GM23338 (cell line): ENCODE data around the gene TMTC2. TPM values are rescaled to one million over a fixed set of nuclear protein-coding genes. Genes with fewer than 3 reads are reported as not detected.
"Not testable (repeated sequence)": the region's sequence is repeated elsewhere in the genome, so short reads cannot be mapped to it uniquely, and the experiment has no call there.

Experiments
- ATAC-seq: fragments of 200-7000 bp; cut with Tn5 transposase; 3 replicates; pipeline ENCODE4 v1.9.1; 2020
- DNase-seq: peaks from one replicate; pipeline ENCODE4 v3.0.0-alpha.2; 2015; ENCODE audit warnings: low spot score
- H2AFZ ChIP-seq: fragments of 200-600 bp; sonication (generic); 2 replicates; pipeline ENCODE4 v1.8.0; 2016; ENCODE audit warnings: antibody characterized with exemption, mild to moderate bottlenecking, moderate library complexity
- H3F3A ChIP-seq: fragments of 200-600 bp; sonication (generic); replicated peaks from 2 replicates; pipeline ENCODE4 v1.8.0; 2017; ENCODE audit warnings: antibody characterized with exemption, mixed run types, low read depth
- H3K27ac ChIP-seq: fragments of 200-600 bp; sonication (generic); 2 replicates; pipeline ENCODE4 v1.6.1; 2016; ENCODE audit warnings: low read depth
- H3K27me3 ChIP-seq: fragments of 200-600 bp; sonication (generic); 2 replicates; pipeline ENCODE4 v1.8.0; 2016; ENCODE audit warnings: mild to moderate bottlenecking, mixed run types, moderate library complexity; ENCODE audit not compliant: insufficient read depth
- H3K36me3 ChIP-seq: fragments of 200-600 bp; sonication (generic); 2 replicates; pipeline ENCODE4 v1.8.0; 2016; ENCODE audit warnings: mild to moderate bottlenecking; ENCODE audit not compliant: insufficient read depth
- H3K4me1 ChIP-seq: fragments of 200-600 bp; sonication (generic); 2 replicates; pipeline ENCODE4 v1.8.0; 2016; ENCODE audit warnings: mild to moderate bottlenecking, moderate library complexity; ENCODE audit not compliant: insufficient read depth
- H3K4me2 ChIP-seq: fragments of 200-600 bp; sonication (generic); 2 replicates; pipeline ENCODE4 v1.7.1; 2017; ENCODE audit warnings: mixed run types
- H3K4me3 ChIP-seq: fragments of 200-600 bp; sonication (generic); 2 replicates; pipeline ENCODE4 v1.6.1; 2016; ENCODE audit warnings: mixed run types
- H3K79me2 ChIP-seq: fragments of 200-600 bp; sonication (generic); replicated peaks from 2 replicates; pipeline ENCODE4 v1.8.0; 2017; ENCODE audit warnings: mild to moderate bottlenecking; ENCODE audit not compliant: insufficient read depth
- H3K9me2 ChIP-seq: fragments of 200-600 bp; sonication (generic); 2 replicates; pipeline ENCODE4 v1.8.0; 2017; ENCODE audit not compliant: insufficient read depth
- H4K20me1 ChIP-seq: fragments of 200-600 bp; sonication (generic); replicated peaks from 2 replicates; pipeline ENCODE4 v1.8.0; 2017; ENCODE audit warnings: mild to moderate bottlenecking; ENCODE audit not compliant: insufficient read depth
- H3K27ac Mint-ChIP-seq: 2 replicates; pipeline ENCODE4 v1.8.0; 2020; ENCODE audit warnings: inconsistent platforms, mild to moderate bottlenecking, moderate library complexity, mixed read lengths
- H3K27me3 Mint-ChIP-seq: 3 replicates; pipeline ENCODE4 v1.8.0; 2022; ENCODE audit warnings: low read depth, mild to moderate bottlenecking, moderate library complexity, mixed read lengths, inconsistent platforms; ENCODE audit not compliant: insufficient read depth, poor library complexity
- H3K36me3 Mint-ChIP-seq: 3 replicates; pipeline ENCODE4 v1.8.0; 2021; ENCODE audit warnings: low read depth, mild to moderate bottlenecking, inconsistent platforms, moderate library complexity, mixed read lengths
- H3K4me1 Mint-ChIP-seq: 3 replicates; pipeline ENCODE4 v1.8.0; 2020; ENCODE audit warnings: mild to moderate bottlenecking, inconsistent platforms, mixed read lengths
- H3K4me3 Mint-ChIP-seq: 3 replicates; pipeline ENCODE4 v1.8.0; 2021; ENCODE audit warnings: moderate library complexity, mild to moderate bottlenecking, inconsistent platforms, mixed read lengths
- H3K9me3 Mint-ChIP-seq: 3 replicates; pipeline ENCODE4 v1.8.0; 2020; ENCODE audit warnings: moderate library complexity, mild to moderate bottlenecking, inconsistent platforms, mixed read lengths
- CREB1 ChIP-seq: fragments of 250-450 bp; sonication (Bioruptor Pico); IDR thresholded peaks from 2 replicates; pipeline ENCODE4 v1.5.0; 2020; ENCODE audit warnings: low read depth, mild to moderate bottlenecking, moderate library complexity
- EZH2 ChIP-seq: fragments of 200-600 bp; sonication (generic); IDR thresholded peaks from one replicate; pipeline ENCODE4 v1.8.0; 2017; ENCODE audit warnings: antibody characterized with exemption, mild to moderate bottlenecking, low read depth; ENCODE audit not compliant: unreplicated experiment
- EZH2phosphoT487 ChIP-seq: fragments of 200-600 bp; sonication (generic); IDR thresholded peaks from one replicate; pipeline ENCODE4 v1.8.1; 2018; ENCODE audit warnings: antibody characterized with exemption; ENCODE audit not compliant: unreplicated experiment
- JUNB ChIP-seq: IDR thresholded peaks from one replicate; pipeline ENCODE4 v1.6.1; 2016; ENCODE audit warnings: antibody characterized with exemption; ENCODE audit not compliant: unreplicated experiment
- POLR2AphosphoS5 ChIP-seq: IDR thresholded peaks from 2 replicates; pipeline ENCODE4 v1.6.1; 2016; ENCODE audit warnings: antibody characterized with exemption, low read depth
- STAT1 ChIP-seq: IDR thresholded peaks from one replicate; pipeline ENCODE4 v1.6.1; 2016; ENCODE audit warnings: antibody characterized with exemption; ENCODE audit not compliant: unreplicated experiment
- ZNF114 ChIP-seq: fragments of 250-450 bp; sonication (Bioruptor Pico); IDR thresholded peaks from 2 replicates; pipeline ENCODE4 v1.5.0; 2020; ENCODE audit warnings: mild to moderate bottlenecking, moderate library complexity
- polyA plus RNA-seq: library from polyadenylated mRNA; unstranded; fragments of >200 nt; fragmentation: Nextera tagmentation; extraction: Ambion mirVana; gene quantifications from 2 replicates; pipeline ENCODE4 v1.2.1, GENCODE V29; 2016
- total RNA-seq: library from RNA; depleted of rRNA; stranded (reverse); fragments of >200 nt; shearing (Covaris generic); gene quantifications from 2 replicates; pipeline ENCODE4 v1.2.3, GENCODE V29; 2014
- TF ChIP-seq, protein P1 (sequence below): fragments of 250-450 bp; sonication (Bioruptor Pico); IDR thresholded peaks from 2 replicates; pipeline ENCODE4 v1.5.0; 2020; ENCODE audit warnings: mild to moderate bottlenecking, moderate library complexity
- TF ChIP-seq, protein P2 (sequence below), 2 experiments: fragments of 200-600 bp in 1 of 2; sonication (generic) in 1 of 2; conservative IDR thresholded peaks; 2 replicates each; pipeline versions ENCODE4 v1.5.1 to v1.6.1; 2016 to 2017; ENCODE audit warnings: antibody characterized with exemption in 2 of 2, low read depth in 2 of 2, mild to moderate bottlenecking in 2 of 2, moderate library complexity in 1 of 2
- TF ChIP-seq, protein P3 (sequence below): IDR thresholded peaks from one replicate; pipeline ENCODE4 v1.6.1; 2018; ENCODE audit warnings: antibody characterized with exemption; ENCODE audit not compliant: unreplicated experiment

TMTC2 gene
- total and polyA plus RNA-seq, 2 experiments from 2014 or later, result 0.57 to 6.5 TPM

DNA sequence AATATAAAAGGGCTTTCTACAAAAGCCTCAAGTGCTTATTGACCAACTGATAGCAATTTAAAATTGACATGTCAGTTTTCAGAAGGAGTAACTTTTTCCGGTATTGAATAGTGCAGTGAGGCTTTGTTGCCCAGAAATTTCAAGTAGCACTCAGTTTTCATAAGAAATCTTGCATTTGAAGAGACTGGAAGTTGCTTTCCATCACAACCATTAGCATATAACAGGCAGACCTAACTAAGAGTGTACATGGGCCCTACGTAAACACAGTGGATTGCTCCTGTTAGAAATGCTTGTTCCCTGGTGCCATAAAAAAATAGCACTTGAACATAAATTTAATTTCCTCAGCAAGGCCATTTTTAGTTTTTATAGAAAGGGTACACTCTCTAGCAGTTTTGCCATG, 117.9 kb downstream of the TMTC2 start (continued):
- TF ChIP-seq, protein P1, sequence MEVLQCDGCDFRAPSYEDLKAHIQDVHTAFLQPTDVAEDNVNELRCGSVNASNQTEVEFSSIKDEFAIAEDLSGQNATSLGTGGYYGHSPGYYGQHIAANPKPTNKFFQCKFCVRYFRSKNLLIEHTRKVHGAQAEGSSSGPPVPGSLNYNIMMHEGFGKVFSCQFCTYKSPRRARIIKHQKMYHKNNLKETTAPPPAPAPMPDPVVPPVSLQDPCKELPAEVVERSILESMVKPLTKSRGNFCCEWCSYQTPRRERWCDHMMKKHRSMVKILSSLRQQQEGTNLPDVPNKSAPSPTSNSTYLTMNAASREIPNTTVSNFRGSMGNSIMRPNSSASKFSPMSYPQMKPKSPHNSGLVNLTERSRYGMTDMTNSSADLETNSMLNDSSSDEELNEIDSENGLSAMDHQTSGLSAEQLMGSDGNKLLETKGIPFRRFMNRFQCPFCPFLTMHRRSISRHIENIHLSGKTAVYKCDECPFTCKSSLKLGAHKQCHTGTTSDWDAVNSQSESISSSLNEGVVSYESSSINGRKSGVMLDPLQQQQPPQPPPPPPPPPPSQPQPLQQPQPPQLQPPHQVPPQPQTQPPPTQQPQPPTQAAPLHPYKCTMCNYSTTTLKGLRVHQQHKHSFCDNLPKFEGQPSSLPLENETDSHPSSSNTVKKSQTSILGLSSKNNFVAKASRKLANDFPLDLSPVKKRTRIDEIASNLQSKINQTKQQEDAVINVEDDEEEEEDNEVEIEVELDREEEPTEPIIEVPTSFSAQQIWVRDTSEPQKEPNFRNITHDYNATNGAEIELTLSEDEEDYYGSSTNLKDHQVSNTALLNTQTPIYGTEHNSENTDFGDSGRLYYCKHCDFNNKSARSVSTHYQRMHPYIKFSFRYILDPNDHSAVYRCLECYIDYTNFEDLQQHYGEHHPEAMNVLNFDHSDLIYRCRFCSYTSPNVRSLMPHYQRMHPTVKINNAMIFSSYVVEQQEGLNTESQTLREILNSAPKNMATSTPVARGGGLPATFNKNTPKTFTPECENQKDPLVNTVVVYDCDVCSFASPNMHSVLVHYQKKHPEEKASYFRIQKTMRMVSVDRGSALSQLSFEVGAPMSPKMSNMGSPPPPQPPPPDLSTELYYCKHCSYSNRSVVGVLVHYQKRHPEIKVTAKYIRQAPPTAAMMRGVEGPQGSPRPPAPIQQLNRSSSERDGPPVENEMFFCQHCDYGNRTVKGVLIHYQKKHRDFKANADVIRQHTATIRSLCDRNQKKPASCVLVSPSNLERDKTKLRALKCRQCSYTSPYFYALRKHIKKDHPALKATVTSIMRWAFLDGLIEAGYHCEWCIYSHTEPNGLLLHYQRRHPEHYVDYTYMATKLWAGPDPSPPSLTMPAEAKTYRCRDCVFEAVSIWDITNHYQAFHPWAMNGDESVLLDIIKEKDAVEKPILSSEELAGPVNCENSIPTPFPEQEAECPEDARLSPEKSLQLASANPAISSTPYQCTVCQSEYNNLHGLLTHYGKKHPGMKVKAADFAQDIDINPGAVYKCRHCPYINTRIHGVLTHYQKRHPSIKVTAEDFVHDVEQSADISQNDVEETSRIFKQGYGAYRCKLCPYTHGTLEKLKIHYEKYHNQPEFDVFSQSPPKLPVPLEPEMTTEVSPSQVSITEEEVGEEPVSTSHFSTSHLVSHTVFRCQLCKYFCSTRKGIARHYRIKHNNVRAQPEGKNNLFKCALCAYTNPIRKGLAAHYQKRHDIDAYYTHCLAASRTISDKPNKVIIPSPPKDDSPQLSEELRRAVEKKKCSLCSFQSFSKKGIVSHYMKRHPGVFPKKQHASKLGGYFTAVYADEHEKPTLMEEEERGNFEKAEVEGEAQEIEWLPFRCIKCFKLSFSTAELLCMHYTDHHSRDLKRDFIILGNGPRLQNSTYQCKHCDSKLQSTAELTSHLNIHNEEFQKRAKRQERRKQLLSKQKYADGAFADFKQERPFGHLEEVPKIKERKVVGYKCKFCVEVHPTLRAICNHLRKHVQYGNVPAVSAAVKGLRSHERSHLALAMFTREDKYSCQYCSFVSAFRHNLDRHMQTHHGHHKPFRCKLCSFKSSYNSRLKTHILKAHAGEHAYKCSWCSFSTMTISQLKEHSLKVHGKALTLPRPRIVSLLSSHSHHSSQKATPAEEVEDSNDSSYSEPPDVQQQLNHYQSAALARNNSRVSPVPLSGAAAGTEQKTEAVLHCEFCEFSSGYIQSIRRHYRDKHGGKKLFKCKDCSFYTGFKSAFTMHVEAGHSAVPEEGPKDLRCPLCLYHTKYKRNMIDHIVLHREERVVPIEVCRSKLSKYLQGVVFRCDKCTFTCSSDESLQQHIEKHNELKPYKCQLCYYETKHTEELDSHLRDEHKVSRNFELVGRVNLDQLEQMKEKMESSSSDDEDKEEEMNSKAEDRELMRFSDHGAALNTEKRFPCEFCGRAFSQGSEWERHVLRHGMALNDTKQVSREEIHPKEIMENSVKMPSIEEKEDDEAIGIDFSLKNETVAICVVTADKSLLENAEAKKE (CRISPR knock-in tag), result no peak
- no peak for TF ChIP-seq POLR2AphosphoS5
- TF ChIP-seq, protein P2, sequence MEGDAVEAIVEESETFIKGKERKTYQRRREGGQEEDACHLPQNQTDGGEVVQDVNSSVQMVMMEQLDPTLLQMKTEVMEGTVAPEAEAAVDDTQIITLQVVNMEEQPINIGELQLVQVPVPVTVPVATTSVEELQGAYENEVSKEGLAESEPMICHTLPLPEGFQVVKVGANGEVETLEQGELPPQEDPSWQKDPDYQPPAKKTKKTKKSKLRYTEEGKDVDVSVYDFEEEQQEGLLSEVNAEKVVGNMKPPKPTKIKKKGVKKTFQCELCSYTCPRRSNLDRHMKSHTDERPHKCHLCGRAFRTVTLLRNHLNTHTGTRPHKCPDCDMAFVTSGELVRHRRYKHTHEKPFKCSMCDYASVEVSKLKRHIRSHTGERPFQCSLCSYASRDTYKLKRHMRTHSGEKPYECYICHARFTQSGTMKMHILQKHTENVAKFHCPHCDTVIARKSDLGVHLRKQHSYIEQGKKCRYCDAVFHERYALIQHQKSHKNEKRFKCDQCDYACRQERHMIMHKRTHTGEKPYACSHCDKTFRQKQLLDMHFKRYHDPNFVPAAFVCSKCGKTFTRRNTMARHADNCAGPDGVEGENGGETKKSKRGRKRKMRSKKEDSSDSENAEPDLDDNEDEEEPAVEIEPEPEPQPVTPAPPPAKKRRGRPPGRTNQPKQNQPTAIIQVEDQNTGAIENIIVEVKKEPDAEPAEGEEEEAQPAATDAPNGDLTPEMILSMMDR (conservative IDR thresholded peaks at IDR 0.05; ENCODE audit: low read depth in 2 of 2), result no peak
- TF ChIP-seq, protein P3, sequence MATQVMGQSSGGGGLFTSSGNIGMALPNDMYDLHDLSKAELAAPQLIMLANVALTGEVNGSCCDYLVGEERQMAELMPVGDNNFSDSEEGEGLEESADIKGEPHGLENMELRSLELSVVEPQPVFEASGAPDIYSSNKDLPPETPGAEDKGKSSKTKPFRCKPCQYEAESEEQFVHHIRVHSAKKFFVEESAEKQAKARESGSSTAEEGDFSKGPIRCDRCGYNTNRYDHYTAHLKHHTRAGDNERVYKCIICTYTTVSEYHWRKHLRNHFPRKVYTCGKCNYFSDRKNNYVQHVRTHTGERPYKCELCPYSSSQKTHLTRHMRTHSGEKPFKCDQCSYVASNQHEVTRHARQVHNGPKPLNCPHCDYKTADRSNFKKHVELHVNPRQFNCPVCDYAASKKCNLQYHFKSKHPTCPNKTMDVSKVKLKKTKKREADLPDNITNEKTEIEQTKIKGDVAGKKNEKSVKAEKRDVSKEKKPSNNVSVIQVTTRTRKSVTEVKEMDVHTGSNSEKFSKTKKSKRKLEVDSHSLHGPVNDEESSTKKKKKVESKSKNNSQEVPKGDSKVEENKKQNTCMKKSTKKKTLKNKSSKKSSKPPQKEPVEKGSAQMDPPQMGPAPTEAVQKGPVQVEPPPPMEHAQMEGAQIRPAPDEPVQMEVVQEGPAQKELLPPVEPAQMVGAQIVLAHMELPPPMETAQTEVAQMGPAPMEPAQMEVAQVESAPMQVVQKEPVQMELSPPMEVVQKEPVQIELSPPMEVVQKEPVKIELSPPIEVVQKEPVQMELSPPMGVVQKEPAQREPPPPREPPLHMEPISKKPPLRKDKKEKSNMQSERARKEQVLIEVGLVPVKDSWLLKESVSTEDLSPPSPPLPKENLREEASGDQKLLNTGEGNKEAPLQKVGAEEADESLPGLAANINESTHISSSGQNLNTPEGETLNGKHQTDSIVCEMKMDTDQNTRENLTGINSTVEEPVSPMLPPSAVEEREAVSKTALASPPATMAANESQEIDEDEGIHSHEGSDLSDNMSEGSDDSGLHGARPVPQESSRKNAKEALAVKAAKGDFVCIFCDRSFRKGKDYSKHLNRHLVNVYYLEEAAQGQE, result no peak
- no peak for TF ChIP-seq EZH2phosphoT487
- no peak for TF ChIP-seq ZNF114 (CRISPR knock-in tag)
- no peak for TF ChIP-seq STAT1
- no peak for TF ChIP-seq EZH2
- TF ChIP-seq CREB1 (CRISPR knock-in tag), result no peak
- TF ChIP-seq JUNB, result no peak

DNA sequence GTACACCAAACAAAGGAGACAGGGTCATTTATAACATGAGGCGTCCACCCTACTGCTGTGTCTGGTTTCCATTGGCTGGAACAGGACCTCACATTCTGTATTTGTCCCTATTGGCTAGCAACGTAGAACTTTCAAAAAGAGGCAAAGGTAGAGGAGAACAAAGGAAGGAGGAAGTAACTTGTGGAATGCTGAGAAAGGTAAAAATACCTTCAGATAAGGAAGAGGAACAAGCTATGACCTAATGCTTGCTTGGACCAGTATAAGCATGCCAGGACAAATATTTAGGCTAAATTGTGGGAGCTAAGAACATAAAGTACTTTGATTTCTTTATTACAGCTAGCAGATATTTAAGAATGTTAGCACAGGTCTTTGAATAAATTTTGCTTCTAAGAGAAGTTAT, 118.3 kb downstream of the TMTC2 start:
- H3K27me3 Mint-ChIP-seq, H3K9me3 Mint-ChIP-seq, H3K27ac ChIP-seq, DNase-seq, H3K4me2 ChIP-seq, H3K9me2 ChIP-seq, H3F3A ChIP-seq, H3K27ac Mint-ChIP-seq, H3K4me3 ChIP-seq, H3K36me3 ChIP-seq, H2AFZ ChIP-seq, H4K20me1 ChIP-seq, H3K27me3 ChIP-seq, H3K4me3 Mint-ChIP-seq, ATAC-seq, H3K79me2 ChIP-seq: not testable (repeated sequence)
- Mint-ChIP-seq H3K36me3 (peaks cover 18% of the 10 kb centered on the region), H3K4me1 (peaks cover 23% of the 10 kb centered on the region)
- peaks cover 13% of the 10 kb centered on the region for H3K4me1 ChIP-seq
